ENCODE data around the gene ADIG. TPM values are rescaled to one million over a fixed set of nuclear protein-coding genes. Genes with fewer than 3 reads are reported as not detected.

Gene ADIG
- total and polyA plus RNA-seq, 2 of the 13 experiments (the other 11 are each of a cell fraction or from before 2014, with no cell fraction given) = 0.15 TPM; not detected in 1

DNA sequence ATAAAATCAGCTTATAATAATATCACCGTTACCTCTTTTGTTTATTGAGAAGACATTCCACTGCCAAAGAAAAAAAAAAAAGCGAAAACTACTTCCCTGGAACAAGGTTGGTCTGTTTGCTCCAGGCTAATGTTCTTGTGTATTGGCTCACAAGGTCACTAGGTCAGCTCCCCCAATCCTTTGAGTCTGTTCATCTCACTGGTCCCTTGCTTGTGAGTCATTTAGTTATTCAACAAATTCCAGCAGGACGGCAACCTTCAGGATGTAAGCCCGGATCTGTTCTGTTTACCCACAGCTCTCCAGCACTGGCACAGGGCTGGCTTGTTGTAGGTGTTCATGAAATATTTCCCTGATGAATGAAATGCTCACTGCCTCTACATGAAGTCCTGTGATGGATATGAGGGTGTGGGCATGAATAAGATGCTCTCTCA, 23.9 kb downstream of the ADIG start (continued):
- TF ChIP-seq CHD4 (IDR thresholded peaks at IDR 0.05; ENCODE audit: borderline replicate concordance, low read length) (peak; percentile 91; the same call in 1 of the 2 replicates), ZNF878 (CRISPR knock-in tag; IDR thresholded peaks at IDR 0.05) (peak; percentile 96), NCOA2 (CRISPR knock-in tag; IDR thresholded peaks at IDR 0.05) (peak; percentile 95), SCMH1 (CRISPR knock-in tag; IDR thresholded peaks at IDR 0.05; ENCODE audit: borderline replicate concordance) (no peak), NPAS2 (CRISPR knock-in tag; IDR thresholded peaks at IDR 0.05; ENCODE audit: borderline replicate concordance) (no peak), ELF1 (CRISPR knock-in tag; IDR thresholded peaks at IDR 0.05) (peak; percentile 42; the same call in 1 of the 2 replicates), NFE2L1 (CRISPR knock-in tag; IDR thresholded peaks at IDR 0.05; ENCODE audit: borderline replicate concordance) (no peak), ZNF598 (CRISPR knock-in tag; IDR thresholded peaks at IDR 0.05; ENCODE audit: borderline replicate concordance) (no peak), ZNF24 (IDR thresholded peaks at IDR 0.05) (no peak), ZKSCAN8 (CRISPR knock-in tag; IDR thresholded peaks at IDR 0.05; ENCODE audit: borderline replicate concordance) (peak; percentile 90; the same call in 1 of the 2 replicates), GZF1 (CRISPR knock-in tag; IDR thresholded peaks at IDR 0.05) (no peak), KAT7 (CRISPR knock-in tag; IDR thresholded peaks at IDR 0.05; ENCODE audit: borderline replicate concordance) (0 out of 2 replicates have a peak, but pooled peaks have one; percentile 72), ZNF749 (CRISPR knock-in tag; IDR thresholded peaks at IDR 0.05; ENCODE audit: borderline replicate concordance) (peak; percentile 54; the same call in 1 of the 2 replicates), YY1 (IDR thresholded peaks at IDR 0.05; ENCODE audit: insufficient read depth, insufficient replicate concordance, low read depth, low read length) (no peak), KDM5A (IDR thresholded peaks at IDR 0.05; ENCODE audit: borderline replicate concordance, low read length) (no peak), TMF1 (CRISPR knock-in tag; IDR thresholded peaks at IDR 0.05; ENCODE audit: low read depth) (no peak), BCL6 (CRISPR knock-in tag; IDR thresholded peaks at IDR 0.05) (peak; percentile 93), MEIS1 (CRISPR knock-in tag; IDR thresholded peaks at IDR 0.05; ENCODE audit: borderline replicate concordance) (0 out of 2 replicates have a peak, but pooled peaks have one; percentile 53), ZNF138 (CRISPR knock-in tag; IDR thresholded peaks at IDR 0.05; ENCODE audit: low read depth) (no peak), ZSCAN12 (CRISPR knock-in tag; IDR thresholded peaks at IDR 0.05) (peak; percentile 79; the same call in 1 of the 2 replicates), SUZ12 (IDR thresholded peaks at IDR 0.05; ENCODE audit: low read depth, low read length) (no peak)
- TF ChIP-seq, protein P1, sequence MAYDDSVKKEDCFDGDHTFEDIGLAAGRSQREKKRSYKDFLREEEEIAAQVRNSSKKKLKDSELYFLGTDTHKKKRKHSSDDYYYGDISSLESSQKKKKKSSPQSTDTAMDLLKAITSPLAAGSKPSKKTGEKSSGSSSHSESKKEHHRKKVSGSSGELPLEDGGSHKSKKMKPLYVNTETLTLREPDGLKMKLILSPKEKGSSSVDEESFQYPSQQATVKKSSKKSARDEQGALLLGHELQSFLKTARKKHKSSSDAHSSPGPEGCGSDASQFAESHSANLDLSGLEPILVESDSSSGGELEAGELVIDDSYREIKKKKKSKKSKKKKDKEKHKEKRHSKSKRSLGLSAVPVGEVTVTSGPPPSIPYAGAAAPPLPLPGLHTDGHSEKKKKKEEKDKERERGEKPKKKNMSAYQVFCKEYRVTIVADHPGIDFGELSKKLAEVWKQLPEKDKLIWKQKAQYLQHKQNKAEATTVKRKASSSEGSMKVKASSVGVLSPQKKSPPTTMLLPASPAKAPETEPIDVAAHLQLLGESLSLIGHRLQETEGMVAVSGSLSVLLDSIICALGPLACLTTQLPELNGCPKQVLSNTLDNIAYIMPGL (CRISPR knock-in tag; IDR thresholded peaks at IDR 0.05; ENCODE audit: borderline replicate concordance in 1 of 2, low read depth in 1 of 2) = peak in 1 of 2 experiments; percentile 84; a peak in 1 of 4 replicates
- TF ChIP-seq, protein P2, sequence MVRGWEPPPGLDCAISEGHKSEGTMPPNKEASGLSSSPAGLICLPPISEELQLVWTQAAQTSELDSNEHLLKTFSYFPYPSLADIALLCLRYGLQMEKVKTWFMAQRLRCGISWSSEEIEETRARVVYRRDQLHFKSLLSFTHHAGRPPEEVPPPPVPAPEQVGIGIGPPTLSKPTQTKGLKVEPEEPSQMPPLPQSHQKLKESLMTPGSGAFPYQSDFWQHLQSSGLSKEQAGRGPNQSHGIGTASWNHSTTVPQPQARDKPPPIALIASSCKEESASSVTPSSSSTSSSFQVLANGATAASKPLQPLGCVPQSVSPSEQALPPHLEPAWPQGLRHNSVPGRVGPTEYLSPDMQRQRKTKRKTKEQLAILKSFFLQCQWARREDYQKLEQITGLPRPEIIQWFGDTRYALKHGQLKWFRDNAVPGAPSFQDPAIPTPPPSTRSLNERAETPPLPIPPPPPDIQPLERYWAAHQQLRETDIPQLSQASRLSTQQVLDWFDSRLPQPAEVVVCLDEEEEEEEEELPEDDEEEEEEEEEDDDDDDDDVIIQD (CRISPR knock-in tag; IDR thresholded peaks at IDR 0.05; ENCODE audit: low read depth) = peak; percentile 93
- TF ChIP-seq, protein P3, sequence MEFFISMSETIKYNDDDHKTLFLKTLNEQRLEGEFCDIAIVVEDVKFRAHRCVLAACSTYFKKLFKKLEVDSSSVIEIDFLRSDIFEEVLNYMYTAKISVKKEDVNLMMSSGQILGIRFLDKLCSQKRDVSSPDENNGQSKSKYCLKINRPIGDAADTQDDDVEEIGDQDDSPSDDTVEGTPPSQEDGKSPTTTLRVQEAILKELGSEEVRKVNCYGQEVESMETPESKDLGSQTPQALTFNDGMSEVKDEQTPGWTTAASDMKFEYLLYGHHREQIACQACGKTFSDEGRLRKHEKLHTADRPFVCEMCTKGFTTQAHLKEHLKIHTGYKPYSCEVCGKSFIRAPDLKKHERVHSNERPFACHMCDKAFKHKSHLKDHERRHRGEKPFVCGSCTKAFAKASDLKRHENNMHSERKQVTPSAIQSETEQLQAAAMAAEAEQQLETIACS (CRISPR knock-in tag; IDR thresholded peaks at IDR 0.05) = no peak
- TF ChIP-seq, protein P4, sequence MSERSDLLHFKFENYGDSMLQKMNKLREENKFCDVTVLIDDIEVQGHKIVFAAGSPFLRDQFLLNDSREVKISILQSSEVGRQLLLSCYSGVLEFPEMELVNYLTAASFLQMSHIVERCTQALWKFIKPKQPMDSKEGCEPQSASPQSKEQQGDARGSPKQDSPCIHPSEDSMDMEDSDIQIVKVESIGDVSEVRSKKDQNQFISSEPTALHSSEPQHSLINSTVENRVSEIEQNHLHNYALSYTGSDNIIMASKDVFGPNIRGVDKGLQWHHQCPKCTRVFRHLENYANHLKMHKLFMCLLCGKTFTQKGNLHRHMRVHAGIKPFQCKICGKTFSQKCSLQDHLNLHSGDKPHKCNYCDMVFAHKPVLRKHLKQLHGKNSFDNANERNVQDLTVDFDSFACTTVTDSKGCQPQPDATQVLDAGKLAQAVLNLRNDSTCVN (CRISPR knock-in tag; IDR thresholded peaks at IDR 0.05; ENCODE audit: borderline replicate concordance) = peak; percentile 77; the same call in 1 of the 2 replicates

Data from HepG2 (cell line).